Trophoblast cell (in vitro differentiated cells and primary cell): ENCODE data around the gene CD7.

ENCODE experiments used
- DNase-seq, 2 donors: peaks; one replicate each; pipeline ENCODE4 v3.0.0-alpha.2; 2016
- H2AFZ ChIP-seq: 2 replicates; pipeline ENCODE4 v1.6.1; 2013; ENCODE audit warnings: low read length, moderate library complexity, mild to moderate bottlenecking; ENCODE audit not compliant: insufficient read depth, poor library complexity
- H2AK5ac ChIP-seq: 2 replicates; pipeline ENCODE4 v1.6.1; 2013; ENCODE audit warnings: mild to moderate bottlenecking, low read length
- H2BK120ac ChIP-seq: 2 replicates; pipeline ENCODE4 v1.6.1; 2013; ENCODE audit warnings: low read length, mild to moderate bottlenecking, moderate library complexity; ENCODE audit not compliant: insufficient read depth, poor library complexity
- H2BK12ac ChIP-seq: 2 replicates; pipeline ENCODE4 v1.6.1; 2013; ENCODE audit warnings: mild to moderate bottlenecking, low read length, moderate library complexity
- H2BK5ac ChIP-seq: 2 replicates; pipeline ENCODE4 v1.6.1; 2013; ENCODE audit warnings: low read length, low read depth, moderate library complexity, mild to moderate bottlenecking; ENCODE audit not compliant: poor library complexity
- H3K14ac ChIP-seq: 2 replicates; pipeline ENCODE4 v1.6.1; 2013; ENCODE audit warnings: mild to moderate bottlenecking, low read length
- H3K18ac ChIP-seq: 2 replicates; pipeline ENCODE4 v1.6.1; 2013; ENCODE audit warnings: mild to moderate bottlenecking, low read length
- H3K23ac ChIP-seq: 2 replicates; pipeline ENCODE4 v1.6.1; 2013; ENCODE audit warnings: low read length
- H3K27ac ChIP-seq: 2 replicates; pipeline ENCODE4 v1.5.1; 2013; ENCODE audit warnings: low read depth, mild to moderate bottlenecking, inconsistent platforms, low read length, moderate library complexity
- H3K27me3 ChIP-seq: 2 replicates; pipeline ENCODE4 v1.6.1; 2013; ENCODE audit warnings: inconsistent platforms, mild to moderate bottlenecking, low read length, moderate library complexity; ENCODE audit not compliant: insufficient read depth
- H3K36me3 ChIP-seq, 2 experiments: 1 replicate in 1 of 2; 2 replicates in 1 of 2; pipeline ENCODE4 v1.6.1; 2013; ENCODE audit warnings: low read length in 2 of 2, mild to moderate bottlenecking in 2 of 2, moderate library complexity in 1 of 2; ENCODE audit not compliant: insufficient read depth in 2 of 2, control insufficient read depth in 1 of 2
- H3K4ac ChIP-seq: 2 replicates; pipeline ENCODE4 v1.6.1; 2013; ENCODE audit warnings: low read depth, mild to moderate bottlenecking, low read length, moderate library complexity
- H3K4me1 ChIP-seq, 2 experiments: 1 replicate in 1 of 2; 2 replicates in 1 of 2; pipeline ENCODE4 v1.6.1; 2013; ENCODE audit warnings: low read length in 2 of 2, mild to moderate bottlenecking in 2 of 2, moderate library complexity in 1 of 2; ENCODE audit not compliant: insufficient read depth in 2 of 2, control insufficient read depth in 1 of 2
- H3K4me2 ChIP-seq: 2 replicates; pipeline ENCODE4 v1.6.1; 2013; ENCODE audit warnings: inconsistent platforms, mild to moderate bottlenecking, low read length, moderate library complexity
- H3K4me3 ChIP-seq: 2 replicates; pipeline ENCODE4 v1.5.1; 2013; ENCODE audit warnings: mild to moderate bottlenecking, low read depth, low read length, inconsistent platforms
- H3K79me1 ChIP-seq: one replicate; pipeline ENCODE4 v1.6.1; 2013; ENCODE audit warnings: low read length
- H3K79me2 ChIP-seq: 2 replicates; pipeline ENCODE4 v1.6.1; 2013; ENCODE audit warnings: low read length, mild to moderate bottlenecking; ENCODE audit not compliant: control insufficient read depth, insufficient read depth, poor library complexity
- H3K9ac ChIP-seq: 2 replicates; pipeline ENCODE4 v1.6.1; 2013; ENCODE audit warnings: mild to moderate bottlenecking, low read length
- H3K9me3 ChIP-seq: 2 replicates; pipeline ENCODE4 v1.6.1; 2013; ENCODE audit warnings: low read depth, mild to moderate bottlenecking, control low read depth, inconsistent platforms, low read length; ENCODE audit not compliant: insufficient read depth
- H4K12ac ChIP-seq: 2 replicates; pipeline ENCODE4 v1.6.1; 2013; ENCODE audit warnings: low read depth, mild to moderate bottlenecking, low read length, moderate library complexity
- H4K8ac ChIP-seq: 2 replicates; pipeline ENCODE4 v1.6.1; 2013; ENCODE audit warnings: low read depth, mild to moderate bottlenecking, low read length, moderate library complexity
- H4K91ac ChIP-seq: one replicate; pipeline ENCODE4 v1.6.1; 2013; ENCODE audit warnings: low read depth, mild to moderate bottlenecking, low read length, moderate library complexity
- WGBS: extraction: QIAGEN DNeasy Blood & Tissue Kit; methylation state at CpG from one replicate; pipeline ENCODE4 v1.1.7; 2013; ENCODE audit warnings: missing lambda C conversion rate; ENCODE audit not compliant: insufficient read length, insufficient coverage; ENCODE audit errors: extremely low coverage; 5-methylcytosine and 5-hydroxymethylcytosine counted together

CD7 gene

GRCh38 chr17:82287868-82288801 is 29.3 kb downstream of the CD7 start:
- no peak overlapping the region for H3K14ac ChIP-seq
- H3K9ac ChIP-seq, result no peak overlapping the region
- no CpG with 5 or more reads among the region's 19 CpGs for WGBS
- H3K79me1 ChIP-seq, result peaks cover 7% of the 10 kb centered on the region
- no peaks in the 10 kb centered on the region for H3K36me3 ChIP-seq
- H2BK5ac ChIP-seq, result no peak overlapping the region
- H4K8ac ChIP-seq, result no peak overlapping the region
- H3K4me3 ChIP-seq, result no peak overlapping the region
- no peaks in the 10 kb centered on the region for H3K9me3 ChIP-seq
- no peak overlapping the region for H3K27ac ChIP-seq
- H2BK12ac ChIP-seq, result no peak overlapping the region
- H2AFZ ChIP-seq, result no peak overlapping the region
- no peak for DNase-seq
- H3K4me2 ChIP-seq, result no peak overlapping the region
- H3K79me2 ChIP-seq, result peaks cover 3% of the 10 kb centered on the region
- H3K4me1 ChIP-seq, result peaks cover 0 to 3% of the 10 kb centered on the region in 2 experiments
- H2BK120ac ChIP-seq, result no peak overlapping the region
- H3K23ac ChIP-seq, result peak overlapping the region; percentile 93
- no peak overlapping the region for H3K4ac ChIP-seq
- H3K18ac ChIP-seq, result no peak overlapping the region
- no peaks in the 10 kb centered on the region for H3K27me3 ChIP-seq
- H4K12ac ChIP-seq, result no peak overlapping the region
- no peak overlapping the region for H4K91ac ChIP-seq
- H2AK5ac ChIP-seq, result no peak overlapping the region

- H3K79me1 ChIP-seq, result peaks cover 1% of the 10 kb centered on the region
- no peak overlapping the region for H3K4me3 ChIP-seq
- no peak overlapping the region for H4K12ac ChIP-seq
- no peak overlapping the region for H3K18ac ChIP-seq
- H3K9me3 ChIP-seq, result no peaks in the 10 kb centered on the region
- H2BK5ac ChIP-seq, result no peak overlapping the region
- H3K4ac ChIP-seq, result no peak overlapping the region
- H3K36me3 ChIP-seq, result no peaks in the 10 kb centered on the region
- peaks cover 0 to 2% of the 10 kb centered on the region in 2 experiments for H3K4me1 ChIP-seq
- H3K9ac ChIP-seq, result no peak overlapping the region
- no peak for DNase-seq
- H4K8ac ChIP-seq, result no peak overlapping the region
- H2AK5ac ChIP-seq, result no peak overlapping the region
- no peak overlapping the region for H3K27ac ChIP-seq
- no peak overlapping the region for H2BK120ac ChIP-seq
- H3K27me3 ChIP-seq, result no peaks in the 10 kb centered on the region
- no peak overlapping the region for H3K23ac ChIP-seq
- H2AFZ ChIP-seq, result no peak overlapping the region
- no peak overlapping the region for H3K4me2 ChIP-seq
- no peak overlapping the region for H3K14ac ChIP-seq
- H3K79me2 ChIP-seq, result peaks cover under 1% of the 10 kb centered on the region
- WGBS, result no CpG with 5 or more reads among the region's 9 CpGs
- H2BK12ac ChIP-seq, result no peak overlapping the region
- no peak overlapping the region for H4K91ac ChIP-seq
Observed at GRCh38 chr17:82287013-82287867, 30.2 kb downstream of the CD7 start.

- no peak overlapping the region for H3K4me2 ChIP-seq
- H2AK5ac ChIP-seq, result no peak overlapping the region
- no peak overlapping the region for H3K23ac ChIP-seq
- H3K4ac ChIP-seq, result no peak overlapping the region
- peaks cover 5% of the 10 kb centered on the region for H3K9me3 ChIP-seq
- no peak overlapping the region for H3K9ac ChIP-seq
- no peak overlapping the region for H4K91ac ChIP-seq
- no peaks in the 10 kb centered on the region for H3K27me3 ChIP-seq
- no peak for DNase-seq
- no peak overlapping the region for H4K8ac ChIP-seq
- no peak overlapping the region for H2BK120ac ChIP-seq
- no peaks in the 10 kb centered on the region for H3K36me3 ChIP-seq
- no peak overlapping the region for H2BK5ac ChIP-seq
- no peak overlapping the region for H3K18ac ChIP-seq
- H3K14ac ChIP-seq, result no peak overlapping the region
- H3K79me2 ChIP-seq, result no peaks in the 10 kb centered on the region
- H2BK12ac ChIP-seq, result no peak overlapping the region
- H3K4me1 ChIP-seq, result no peaks in the 10 kb centered on the region
- no peak overlapping the region for H3K4me3 ChIP-seq
- WGBS, result no CpG with 5 or more reads among the region's 8 CpGs
- H4K12ac ChIP-seq, result no peak overlapping the region
- no peak overlapping the region for H2AFZ ChIP-seq
- H3K79me1 ChIP-seq, result no peaks in the 10 kb centered on the region
- H3K27ac ChIP-seq, result no peak overlapping the region
Observed at GRCh38 chr17:82285141-82285540, 32.3 kb downstream of the CD7 start.

- H3K9ac ChIP-seq, result no peak overlapping the region
- WGBS, result no CpG with 5 or more reads among the region's 13 CpGs
- no peak overlapping the region for H3K4me2 ChIP-seq
- no peak overlapping the region for H2BK5ac ChIP-seq
- H4K91ac ChIP-seq, result no peak overlapping the region
- H3K36me3 ChIP-seq, result no peaks in the 10 kb centered on the region
- H2BK120ac ChIP-seq, result no peak overlapping the region
- H4K8ac ChIP-seq, result no peak overlapping the region
- H2AFZ ChIP-seq, result no peak overlapping the region
- H3K27me3 ChIP-seq, result no peaks in the 10 kb centered on the region
- H2AK5ac ChIP-seq, result no peak overlapping the region
- no peak overlapping the region for H3K27ac ChIP-seq
- no peaks in the 10 kb centered on the region for H3K79me2 ChIP-seq
- no peak overlapping the region for H3K4me3 ChIP-seq
- no peak for DNase-seq
- no peak overlapping the region for H4K12ac ChIP-seq
- no peak overlapping the region for H2BK12ac ChIP-seq
- no peak overlapping the region for H3K18ac ChIP-seq
- no peaks in the 10 kb centered on the region for H3K4me1 ChIP-seq
- no peaks in the 10 kb centered on the region for H3K79me1 ChIP-seq
- peaks cover 5% of the 10 kb centered on the region for H3K9me3 ChIP-seq
- no peak overlapping the region for H3K23ac ChIP-seq
- no peak overlapping the region for H3K4ac ChIP-seq
- H3K14ac ChIP-seq, result no peak overlapping the region
Observed at GRCh38 chr17:82283208-82283749, 34.1 kb downstream of the CD7 start.
